ENCODE measurements around the gene KLHL26.

KLHL26 gene

DNA sequence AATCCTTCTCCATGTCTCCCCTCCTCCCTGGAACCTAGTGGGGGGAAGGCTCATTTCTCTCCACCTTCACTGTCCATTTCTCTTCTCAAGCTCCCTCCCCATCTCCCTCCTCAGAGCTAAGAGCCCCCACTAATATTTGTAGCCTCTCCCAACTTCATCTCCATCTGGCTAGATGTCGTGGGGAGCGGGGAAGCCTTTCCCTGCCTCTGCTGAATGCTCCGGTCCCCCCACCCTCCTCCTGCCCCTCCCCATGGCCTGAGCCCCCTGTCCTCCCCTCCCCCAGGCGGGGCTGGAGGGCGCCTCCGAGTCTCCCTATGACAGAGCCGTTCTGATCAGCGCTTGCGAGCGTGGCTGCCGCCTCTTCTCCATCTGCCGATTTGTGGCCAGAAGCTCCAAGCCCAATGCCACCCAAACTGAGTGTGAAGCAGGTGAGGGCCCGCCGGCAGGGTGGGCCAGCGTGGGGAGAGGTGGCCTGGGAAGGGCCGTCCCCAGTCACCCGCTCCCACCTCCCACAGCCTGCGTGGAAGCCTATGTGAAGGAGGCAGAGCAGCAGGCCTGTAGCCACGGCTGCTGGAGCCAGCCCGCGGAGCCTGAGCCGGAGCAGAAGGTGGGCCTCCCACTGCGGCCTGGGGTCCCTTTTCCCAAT lies 23.1 kb upstream of the KLHL26 start:
- no peak for DNase-seq (ENCODE audit: low read depth, low spot score)

DNA sequence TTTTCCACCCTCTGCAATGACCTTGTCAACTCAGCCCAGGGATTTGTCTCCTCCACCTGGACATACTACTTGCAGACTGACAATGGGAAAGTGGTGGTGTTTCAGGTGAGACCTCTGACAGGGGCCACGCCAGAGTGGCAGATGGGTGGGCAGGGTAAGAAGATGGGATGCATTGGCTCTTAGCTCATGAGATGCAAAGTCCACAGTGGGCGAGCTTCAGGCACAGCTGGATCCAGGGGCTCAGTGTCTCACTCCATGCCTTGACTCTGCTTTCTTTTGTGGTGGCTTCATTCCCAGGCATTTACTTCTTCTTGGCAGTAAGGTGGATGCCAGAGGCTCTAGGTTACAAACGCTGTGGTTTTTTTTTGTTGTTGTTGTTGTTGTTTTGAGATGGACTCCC lies 20.8 kb upstream of the KLHL26 start:
- DNase-seq (ENCODE audit: low read depth, low spot score): no peak

DNA sequence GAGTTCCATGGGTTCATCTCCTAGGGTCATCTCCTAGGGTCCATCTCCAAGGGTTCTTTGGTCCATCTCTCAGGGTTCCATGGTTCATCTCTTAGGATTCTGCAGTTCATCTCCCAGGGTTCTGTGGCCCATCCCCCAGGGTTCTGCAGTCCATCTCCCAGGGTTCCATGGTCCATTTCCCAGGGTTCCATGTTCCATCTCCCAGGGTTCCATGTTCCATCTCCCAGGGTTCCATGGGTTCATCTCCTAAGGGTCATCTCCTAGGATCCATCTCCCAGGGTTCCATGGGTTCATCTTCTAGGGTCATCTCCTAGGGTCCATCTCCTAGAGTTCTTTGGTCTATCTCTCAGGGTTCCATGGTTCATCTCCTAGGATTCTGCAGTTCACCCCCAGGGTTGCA lies 19.3 kb upstream of the KLHL26 start:
- no peak for DNase-seq (ENCODE audit: low read depth, low spot score)

DNA sequence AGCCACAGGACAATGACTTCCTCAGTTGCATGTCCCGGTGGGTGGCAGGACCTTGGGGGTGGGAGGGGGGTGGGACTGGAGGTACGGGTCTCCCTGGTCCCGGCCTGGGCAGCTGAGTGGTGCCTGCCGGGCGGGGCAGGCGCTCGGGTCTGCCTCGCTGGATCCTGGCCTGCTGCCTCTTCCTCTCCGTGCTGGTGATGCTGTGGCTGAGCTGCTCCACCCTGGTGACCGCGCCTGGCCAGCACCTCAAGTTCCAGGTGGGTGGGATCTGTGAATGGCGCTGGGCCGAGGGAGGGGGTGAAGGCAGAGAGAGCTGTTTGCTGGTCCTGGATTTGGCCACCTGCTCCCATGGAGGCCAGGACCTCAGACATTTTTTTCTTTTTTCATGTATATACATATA lies 18.6 kb upstream of the KLHL26 start:
- DNase-seq (ENCODE audit: low read depth, low spot score): no peak

DNA sequence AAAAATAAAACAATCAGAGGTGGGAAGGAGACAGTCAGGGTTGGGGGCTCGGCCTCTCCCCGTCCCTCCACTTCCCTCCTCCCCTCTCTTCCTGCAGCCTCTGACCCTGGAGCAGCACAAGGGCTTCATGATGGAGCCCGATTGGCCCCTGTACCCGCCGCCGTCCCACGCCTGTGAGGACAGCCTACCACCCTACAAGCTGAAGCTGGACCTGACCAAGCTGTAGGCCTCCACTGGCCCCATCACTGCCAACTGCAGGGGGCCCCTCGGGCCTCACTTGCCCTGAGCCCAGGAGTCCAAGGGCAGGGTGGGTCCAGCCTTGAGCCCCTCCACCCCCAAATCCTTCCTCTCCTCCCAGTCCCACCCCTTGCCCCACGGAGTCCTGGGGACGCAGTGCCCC lies 16.5 kb upstream of the KLHL26 start:
- no peak for DNase-seq (ENCODE audit: low read depth, low spot score)

DNA sequence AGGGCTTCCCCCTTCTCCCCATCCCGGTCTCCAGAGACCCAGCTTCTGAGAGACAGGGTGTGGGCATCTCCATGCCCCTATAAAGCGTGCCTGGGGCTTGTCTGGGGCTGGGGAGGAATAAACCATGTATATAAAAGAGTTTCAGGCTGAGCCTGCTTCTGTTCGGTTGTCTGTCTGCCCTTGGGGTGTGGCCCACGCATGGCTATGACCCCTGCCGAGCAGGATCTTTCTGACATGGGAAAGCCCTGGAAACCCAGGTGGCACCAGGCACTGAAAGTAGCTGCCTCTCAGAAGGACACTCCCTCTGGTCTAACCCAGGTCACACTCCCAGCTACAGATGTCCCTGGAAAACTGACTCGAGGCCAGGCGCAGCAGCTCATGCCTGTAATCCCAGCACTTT lies 15.9 kb upstream of the KLHL26 start:
- DNase-seq (ENCODE audit: low read depth, low spot score): no peak

DNA sequence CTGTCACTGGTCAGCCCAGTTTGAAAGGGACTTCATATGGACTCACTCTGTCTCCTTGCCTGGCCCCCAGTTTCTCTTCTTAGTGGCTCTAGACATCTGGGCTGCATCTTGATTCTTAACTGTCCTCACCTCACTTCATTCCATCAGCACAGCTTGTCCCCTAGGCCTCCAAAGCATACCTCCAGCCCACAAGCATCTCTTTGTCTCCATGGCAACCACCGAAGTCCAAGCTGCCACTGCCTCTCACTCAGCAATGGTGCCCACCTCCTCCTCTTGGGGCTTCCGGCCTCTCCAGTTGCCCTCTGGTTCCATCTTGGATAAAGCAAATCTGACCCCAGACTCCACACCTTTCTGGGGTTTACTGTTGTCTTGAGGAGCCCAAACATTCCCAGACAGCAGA lies 9.9 kb upstream of the KLHL26 start:
- no peak for DNase-seq (ENCODE audit: low read depth, low spot score)

GRCh38 chr19:18629166-18630088 lies 7.4 kb upstream of the KLHL26 start:
- DNase-seq (ENCODE audit: low read depth, low spot score): no peak

GRCh38 chr19:18633321-18633720 lies 3.5 kb upstream of the KLHL26 start:
- no peak for DNase-seq (ENCODE audit: low read depth, low spot score)

- DNase-seq (ENCODE audit: low read depth, low spot score): no peak
Observed at GRCh38 chr19:18634612-18635297, 2.1 kb upstream of the KLHL26 start.

- DNase-seq (ENCODE audit: low read depth, low spot score): no peak
Observed at GRCh38 chr19:18635831-18636182, 1.0 kb upstream of the KLHL26 start.

GRCh38 chr19:18636183-18636968 lies 452 bp upstream of the KLHL26 start:
- peak; percentile 98 for DNase-seq (ENCODE audit: low read depth, low spot score)

DNA sequence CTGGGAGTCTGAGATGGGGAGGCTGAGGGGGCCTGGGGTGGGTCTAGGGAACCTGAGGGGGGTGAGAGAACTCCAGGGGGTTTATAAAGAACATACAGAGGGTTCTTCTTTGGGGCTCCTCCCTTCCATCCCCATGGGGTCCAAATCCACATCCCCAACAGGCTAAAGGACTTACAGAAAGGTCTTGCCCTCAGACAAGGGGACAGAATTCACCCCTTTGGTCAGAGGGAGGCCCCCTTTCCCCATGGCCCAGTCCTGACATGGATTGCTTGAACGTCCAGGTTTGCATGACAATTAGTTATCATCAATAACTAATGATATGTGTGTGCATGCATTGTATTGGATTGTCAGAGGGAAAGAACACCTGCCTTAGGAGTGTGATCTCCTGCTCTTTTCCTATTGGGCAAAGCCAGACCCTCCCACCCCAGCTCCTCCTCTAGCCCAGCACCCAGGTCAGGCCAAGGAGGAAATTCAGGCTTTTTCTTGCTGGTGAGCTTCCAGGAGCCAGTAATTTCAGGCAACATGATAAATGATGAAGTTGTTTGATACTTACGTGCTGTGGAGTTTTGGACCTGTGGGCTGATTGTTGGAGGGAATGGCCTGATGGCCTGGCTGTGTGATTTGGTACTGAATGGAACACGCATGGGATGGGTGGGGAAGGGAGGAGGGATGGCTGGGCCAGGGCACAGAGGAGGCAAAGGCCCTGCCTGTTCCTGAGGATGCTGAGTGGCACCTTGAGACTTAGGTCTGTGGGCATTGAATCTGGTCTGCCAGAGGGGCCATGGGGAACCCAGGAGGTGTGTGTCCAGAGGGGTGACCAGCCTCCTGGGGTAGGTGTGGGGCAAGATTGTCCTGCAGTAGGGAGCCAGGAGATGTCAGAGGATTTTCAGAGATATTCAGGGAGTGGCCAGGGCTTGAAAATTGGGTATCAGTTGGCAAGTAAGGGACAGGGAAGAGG lies 1.1 kb downstream of the KLHL26 start:
- no peak for DNase-seq (ENCODE audit: low read depth, low spot score)

DNA sequence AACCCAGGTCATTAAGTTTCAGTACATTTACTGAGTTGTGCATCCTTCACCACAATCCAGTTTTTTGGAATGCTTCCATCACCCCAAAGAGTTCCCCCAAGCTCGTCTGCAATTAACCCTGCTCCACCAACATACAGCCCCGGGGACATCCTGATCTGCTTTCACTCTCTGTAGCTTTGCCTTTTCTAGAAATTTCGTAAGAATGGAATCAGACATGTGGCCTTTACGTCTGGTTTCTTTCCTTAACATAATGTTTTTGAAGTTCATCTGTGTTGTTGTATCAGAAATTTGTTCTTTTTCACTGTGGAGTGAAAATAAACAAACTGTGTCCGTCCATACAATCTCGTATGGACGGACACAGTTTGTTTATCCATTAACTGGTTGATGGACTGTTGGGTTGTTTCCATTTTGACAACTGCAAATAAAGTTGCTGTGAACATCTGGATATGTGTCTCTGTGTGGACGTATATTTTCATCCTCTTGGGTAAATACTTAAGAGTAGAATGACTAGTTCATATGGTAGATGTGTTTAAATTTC lies 2.9 kb downstream of the KLHL26 start:
- no peak for DNase-seq (ENCODE audit: low read depth, low spot score)

DNA sequence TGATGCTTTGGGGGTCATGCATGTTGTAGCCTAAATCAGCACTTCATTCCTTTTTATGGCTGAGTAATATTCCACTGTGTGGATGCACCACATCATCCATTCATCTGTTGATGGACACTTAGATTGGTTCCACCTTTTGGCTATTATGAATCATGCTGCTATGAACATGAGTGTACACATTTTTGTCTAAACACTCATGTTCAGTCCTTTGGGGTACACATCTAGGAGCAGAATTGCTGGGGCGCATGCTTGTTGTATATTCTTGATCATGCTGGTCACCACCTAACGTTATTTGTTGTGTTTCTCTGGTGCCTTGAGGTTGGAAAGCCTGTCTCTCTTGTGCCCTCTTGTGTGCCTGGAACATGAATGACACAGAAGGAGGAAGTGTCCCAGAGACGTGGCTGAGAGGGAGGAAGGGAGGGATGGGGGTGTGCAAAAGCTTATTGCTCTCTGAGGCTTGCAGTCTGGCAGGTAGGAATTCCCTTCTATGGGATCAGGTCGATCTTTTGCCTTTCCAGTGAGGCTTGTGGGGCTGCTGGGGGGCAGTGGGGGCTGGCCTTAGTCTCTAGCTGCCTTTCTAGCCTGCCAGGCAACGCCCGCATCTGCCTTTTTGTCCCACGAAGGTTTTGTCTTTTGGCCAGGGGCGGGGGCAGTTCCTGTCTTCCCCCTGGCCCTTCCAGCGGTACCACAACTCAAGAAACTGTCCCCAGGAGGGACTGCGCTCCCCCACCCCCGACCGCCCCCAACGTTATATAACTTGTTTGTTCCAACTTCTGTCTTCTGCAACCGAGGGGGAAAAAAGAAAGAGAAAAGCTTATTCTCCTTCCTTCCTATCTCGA lies 7.6 kb downstream of the KLHL26 start:
- DNase-seq (ENCODE audit: low read depth, low spot score): no peak

- DNase-seq (ENCODE audit: low read depth, low spot score): no peak
Observed at GRCh38 chr19:18645035-18645511, 8.2 kb downstream of the KLHL26 start.

DNA sequence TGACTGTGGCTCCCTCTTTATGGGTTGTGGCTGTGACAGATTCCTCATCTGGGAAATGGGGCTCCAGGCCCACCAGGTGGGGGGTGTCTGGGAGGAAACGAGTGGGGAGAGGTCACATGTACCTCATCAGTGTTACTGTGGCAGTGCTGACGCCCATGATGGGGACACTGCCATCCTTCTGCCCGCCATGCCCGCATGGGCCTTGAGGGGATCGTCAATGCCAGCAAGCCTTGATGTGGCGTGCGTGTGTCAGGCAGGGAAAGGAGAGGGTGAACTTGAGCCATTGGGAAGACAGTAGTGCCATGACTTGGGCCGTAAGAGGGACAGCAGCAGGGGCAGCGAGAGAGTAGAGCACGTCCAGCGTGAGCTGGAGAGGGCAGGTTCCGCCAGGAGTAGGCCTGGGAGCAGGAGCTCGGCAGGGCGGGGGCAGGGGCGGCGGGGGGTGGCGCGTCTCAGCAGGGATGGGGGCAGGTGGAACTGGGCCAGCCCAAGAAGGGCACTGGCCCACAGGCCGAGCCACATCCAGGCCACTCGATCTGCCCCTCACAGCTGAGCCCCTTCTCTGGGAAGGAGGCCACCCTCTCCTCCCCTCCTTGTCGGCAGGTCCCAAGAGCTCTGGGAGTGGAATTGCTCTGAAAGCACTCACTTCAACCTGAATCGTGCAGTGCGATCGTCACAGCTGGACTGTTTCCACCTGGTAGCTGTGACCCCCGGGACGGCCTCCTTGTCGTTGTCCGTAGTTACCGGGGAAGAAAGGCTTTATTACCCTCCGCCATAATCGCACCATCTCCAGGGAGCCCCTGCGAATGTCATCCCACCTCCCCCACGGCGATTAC lies 9.9 kb downstream of the KLHL26 start:
- DNase-seq (ENCODE audit: low read depth, low spot score): no peak

DNA sequence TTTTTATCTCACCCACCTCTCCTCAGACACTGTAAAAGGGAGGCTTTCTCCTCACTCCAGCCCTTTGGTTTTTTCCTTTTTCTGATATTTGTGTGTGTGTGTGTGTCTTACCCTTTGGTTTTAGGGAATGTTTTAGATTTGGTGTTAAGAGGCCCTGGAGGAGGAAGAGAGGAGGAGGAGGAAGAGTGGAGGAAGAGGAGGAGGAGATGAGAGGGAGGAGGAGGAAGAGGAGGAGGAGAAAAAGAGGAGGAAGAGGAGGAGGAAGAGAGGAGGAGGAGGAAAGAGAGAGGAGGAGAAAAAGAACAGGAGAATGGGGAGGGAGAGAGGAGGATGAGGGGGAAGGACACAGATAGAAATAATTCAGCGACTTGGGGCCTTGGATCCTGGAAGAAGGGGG lies 10.5 kb downstream of the KLHL26 start:
- no peak for DNase-seq (ENCODE audit: low read depth, low spot score)
